ENCODE measurements around the gene DIP2C. TPM values are rescaled to one million over a fixed set of nuclear protein-coding genes. Genes with fewer than 3 reads are reported as not detected.

DIP2C gene
- total RNA-seq, 1 experiment from 2014 or later, result 11.0 TPM

DNA sequence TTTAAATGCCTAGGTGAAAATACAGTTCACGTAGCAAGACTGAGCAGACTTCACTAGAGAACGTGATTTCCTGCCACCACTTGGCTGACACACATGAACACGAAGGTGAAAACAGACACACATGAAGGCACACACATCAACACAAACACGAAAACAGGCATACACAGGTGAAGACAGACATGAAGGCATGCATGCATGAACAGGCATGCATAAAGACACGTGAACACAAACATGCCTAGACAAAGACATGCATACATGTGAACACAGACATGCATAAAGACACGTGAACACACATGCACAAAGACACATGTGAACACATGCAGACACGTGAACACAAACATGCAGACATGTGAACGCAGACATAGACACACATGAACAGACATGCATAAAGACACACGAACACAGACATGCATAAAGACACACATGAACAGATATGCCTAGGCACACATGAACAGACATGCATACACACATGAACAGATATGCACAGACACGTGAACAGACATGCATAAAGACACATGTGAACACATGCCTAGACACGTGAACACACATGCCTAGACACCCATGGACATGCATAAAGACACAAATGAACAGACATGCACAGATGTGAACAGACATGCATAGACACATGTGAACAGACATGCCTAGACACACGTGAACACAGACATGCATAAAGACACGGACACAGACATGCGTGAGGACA lies 311.1 kb downstream of the DIP2C start (continued):
- TF ChIP-seq, protein P1, sequence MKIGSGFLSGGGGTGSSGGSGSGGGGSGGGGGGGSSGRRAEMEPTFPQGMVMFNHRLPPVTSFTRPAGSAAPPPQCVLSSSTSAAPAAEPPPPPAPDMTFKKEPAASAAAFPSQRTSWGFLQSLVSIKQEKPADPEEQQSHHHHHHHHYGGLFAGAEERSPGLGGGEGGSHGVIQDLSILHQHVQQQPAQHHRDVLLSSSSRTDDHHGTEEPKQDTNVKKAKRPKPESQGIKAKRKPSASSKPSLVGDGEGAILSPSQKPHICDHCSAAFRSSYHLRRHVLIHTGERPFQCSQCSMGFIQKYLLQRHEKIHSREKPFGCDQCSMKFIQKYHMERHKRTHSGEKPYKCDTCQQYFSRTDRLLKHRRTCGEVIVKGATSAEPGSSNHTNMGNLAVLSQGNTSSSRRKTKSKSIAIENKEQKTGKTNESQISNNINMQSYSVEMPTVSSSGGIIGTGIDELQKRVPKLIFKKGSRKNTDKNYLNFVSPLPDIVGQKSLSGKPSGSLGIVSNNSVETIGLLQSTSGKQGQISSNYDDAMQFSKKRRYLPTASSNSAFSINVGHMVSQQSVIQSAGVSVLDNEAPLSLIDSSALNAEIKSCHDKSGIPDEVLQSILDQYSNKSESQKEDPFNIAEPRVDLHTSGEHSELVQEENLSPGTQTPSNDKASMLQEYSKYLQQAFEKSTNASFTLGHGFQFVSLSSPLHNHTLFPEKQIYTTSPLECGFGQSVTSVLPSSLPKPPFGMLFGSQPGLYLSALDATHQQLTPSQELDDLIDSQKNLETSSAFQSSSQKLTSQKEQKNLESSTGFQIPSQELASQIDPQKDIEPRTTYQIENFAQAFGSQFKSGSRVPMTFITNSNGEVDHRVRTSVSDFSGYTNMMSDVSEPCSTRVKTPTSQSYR (CRISPR knock-in tag; IDR thresholded peaks at IDR 0.05), result no peak
- TF ChIP-seq, protein P2, sequence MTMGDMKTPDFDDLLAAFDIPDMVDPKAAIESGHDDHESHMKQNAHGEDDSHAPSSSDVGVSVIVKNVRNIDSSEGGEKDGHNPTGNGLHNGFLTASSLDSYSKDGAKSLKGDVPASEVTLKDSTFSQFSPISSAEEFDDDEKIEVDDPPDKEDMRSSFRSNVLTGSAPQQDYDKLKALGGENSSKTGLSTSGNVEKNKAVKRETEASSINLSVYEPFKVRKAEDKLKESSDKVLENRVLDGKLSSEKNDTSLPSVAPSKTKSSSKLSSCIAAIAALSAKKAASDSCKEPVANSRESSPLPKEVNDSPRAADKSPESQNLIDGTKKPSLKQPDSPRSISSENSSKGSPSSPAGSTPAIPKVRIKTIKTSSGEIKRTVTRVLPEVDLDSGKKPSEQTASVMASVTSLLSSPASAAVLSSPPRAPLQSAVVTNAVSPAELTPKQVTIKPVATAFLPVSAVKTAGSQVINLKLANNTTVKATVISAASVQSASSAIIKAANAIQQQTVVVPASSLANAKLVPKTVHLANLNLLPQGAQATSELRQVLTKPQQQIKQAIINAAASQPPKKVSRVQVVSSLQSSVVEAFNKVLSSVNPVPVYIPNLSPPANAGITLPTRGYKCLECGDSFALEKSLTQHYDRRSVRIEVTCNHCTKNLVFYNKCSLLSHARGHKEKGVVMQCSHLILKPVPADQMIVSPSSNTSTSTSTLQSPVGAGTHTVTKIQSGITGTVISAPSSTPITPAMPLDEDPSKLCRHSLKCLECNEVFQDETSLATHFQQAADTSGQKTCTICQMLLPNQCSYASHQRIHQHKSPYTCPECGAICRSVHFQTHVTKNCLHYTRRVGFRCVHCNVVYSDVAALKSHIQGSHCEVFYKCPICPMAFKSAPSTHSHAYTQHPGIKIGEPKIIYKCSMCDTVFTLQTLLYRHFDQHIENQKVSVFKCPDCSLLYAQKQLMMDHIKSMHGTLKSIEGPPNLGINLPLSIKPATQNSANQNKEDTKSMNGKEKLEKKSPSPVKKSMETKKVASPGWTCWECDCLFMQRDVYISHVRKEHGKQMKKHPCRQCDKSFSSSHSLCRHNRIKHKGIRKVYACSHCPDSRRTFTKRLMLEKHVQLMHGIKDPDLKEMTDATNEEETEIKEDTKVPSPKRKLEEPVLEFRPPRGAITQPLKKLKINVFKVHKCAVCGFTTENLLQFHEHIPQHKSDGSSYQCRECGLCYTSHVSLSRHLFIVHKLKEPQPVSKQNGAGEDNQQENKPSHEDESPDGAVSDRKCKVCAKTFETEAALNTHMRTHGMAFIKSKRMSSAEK (CRISPR knock-in tag; IDR thresholded peaks at IDR 0.05; ENCODE audit: borderline replicate concordance), result no peak
- no peak for TF ChIP-seq IRF2 (CRISPR knock-in tag; IDR thresholded peaks at IDR 0.05; ENCODE audit: borderline replicate concordance, low read depth)
- TF ChIP-seq, protein P3, sequence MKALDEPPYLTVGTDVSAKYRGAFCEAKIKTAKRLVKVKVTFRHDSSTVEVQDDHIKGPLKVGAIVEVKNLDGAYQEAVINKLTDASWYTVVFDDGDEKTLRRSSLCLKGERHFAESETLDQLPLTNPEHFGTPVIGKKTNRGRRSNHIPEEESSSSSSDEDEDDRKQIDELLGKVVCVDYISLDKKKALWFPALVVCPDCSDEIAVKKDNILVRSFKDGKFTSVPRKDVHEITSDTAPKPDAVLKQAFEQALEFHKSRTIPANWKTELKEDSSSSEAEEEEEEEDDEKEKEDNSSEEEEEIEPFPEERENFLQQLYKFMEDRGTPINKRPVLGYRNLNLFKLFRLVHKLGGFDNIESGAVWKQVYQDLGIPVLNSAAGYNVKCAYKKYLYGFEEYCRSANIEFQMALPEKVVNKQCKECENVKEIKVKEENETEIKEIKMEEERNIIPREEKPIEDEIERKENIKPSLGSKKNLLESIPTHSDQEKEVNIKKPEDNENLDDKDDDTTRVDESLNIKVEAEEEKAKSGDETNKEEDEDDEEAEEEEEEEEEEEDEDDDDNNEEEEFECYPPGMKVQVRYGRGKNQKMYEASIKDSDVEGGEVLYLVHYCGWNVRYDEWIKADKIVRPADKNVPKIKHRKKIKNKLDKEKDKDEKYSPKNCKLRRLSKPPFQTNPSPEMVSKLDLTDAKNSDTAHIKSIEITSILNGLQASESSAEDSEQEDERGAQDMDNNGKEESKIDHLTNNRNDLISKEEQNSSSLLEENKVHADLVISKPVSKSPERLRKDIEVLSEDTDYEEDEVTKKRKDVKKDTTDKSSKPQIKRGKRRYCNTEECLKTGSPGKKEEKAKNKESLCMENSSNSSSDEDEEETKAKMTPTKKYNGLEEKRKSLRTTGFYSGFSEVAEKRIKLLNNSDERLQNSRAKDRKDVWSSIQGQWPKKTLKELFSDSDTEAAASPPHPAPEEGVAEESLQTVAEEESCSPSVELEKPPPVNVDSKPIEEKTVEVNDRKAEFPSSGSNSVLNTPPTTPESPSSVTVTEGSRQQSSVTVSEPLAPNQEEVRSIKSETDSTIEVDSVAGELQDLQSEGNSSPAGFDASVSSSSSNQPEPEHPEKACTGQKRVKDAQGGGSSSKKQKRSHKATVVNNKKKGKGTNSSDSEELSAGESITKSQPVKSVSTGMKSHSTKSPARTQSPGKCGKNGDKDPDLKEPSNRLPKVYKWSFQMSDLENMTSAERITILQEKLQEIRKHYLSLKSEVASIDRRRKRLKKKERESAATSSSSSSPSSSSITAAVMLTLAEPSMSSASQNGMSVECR (CRISPR knock-in tag; IDR thresholded peaks at IDR 0.05; ENCODE audit: borderline replicate concordance), result no peak
- TF ChIP-seq, protein P4, sequence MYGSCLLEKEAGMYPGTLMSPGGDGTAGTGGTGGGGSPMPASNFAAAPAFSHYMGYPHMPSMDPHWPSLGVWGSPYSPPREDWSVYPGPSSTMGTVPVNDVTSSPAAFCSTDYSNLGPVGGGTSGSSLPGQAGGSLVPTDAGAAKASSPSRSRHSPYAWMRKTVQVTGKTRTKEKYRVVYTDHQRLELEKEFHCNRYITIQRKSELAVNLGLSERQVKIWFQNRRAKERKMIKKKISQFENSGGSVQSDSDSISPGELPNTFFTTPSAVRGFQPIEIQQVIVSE (CRISPR knock-in tag; IDR thresholded peaks at IDR 0.05; ENCODE audit: borderline replicate concordance), result no peak
- TF ChIP-seq FOXJ3 (CRISPR knock-in tag; IDR thresholded peaks at IDR 0.05; ENCODE audit: borderline replicate concordance), result no peak
- TF ChIP-seq, protein P5, sequence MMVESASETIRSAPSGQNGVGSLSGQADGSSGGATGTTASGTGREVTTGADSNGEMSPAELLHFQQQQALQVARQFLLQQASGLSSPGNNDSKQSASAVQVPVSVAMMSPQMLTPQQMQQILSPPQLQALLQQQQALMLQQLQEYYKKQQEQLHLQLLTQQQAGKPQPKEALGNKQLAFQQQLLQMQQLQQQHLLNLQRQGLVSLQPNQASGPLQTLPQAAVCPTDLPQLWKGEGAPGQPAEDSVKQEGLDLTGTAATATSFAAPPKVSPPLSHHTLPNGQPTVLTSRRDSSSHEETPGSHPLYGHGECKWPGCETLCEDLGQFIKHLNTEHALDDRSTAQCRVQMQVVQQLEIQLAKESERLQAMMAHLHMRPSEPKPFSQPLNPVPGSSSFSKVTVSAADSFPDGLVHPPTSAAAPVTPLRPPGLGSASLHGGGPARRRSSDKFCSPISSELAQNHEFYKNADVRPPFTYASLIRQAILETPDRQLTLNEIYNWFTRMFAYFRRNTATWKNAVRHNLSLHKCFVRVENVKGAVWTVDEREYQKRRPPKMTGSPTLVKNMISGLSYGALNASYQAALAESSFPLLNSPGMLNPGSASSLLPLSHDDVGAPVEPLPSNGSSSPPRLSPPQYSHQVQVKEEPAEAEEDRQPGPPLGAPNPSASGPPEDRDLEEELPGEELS (CRISPR knock-in tag; IDR thresholded peaks at IDR 0.05), result no peak
- TF ChIP-seq NFE2L1 (CRISPR knock-in tag; IDR thresholded peaks at IDR 0.05), result no peak
- no peak for TF ChIP-seq RORB (CRISPR knock-in tag; IDR thresholded peaks at IDR 0.05)
- no peak for TF ChIP-seq CBFB (CRISPR knock-in tag; IDR thresholded peaks at IDR 0.05; ENCODE audit: low read depth)
- TF ChIP-seq NR1H2 (CRISPR knock-in tag; IDR thresholded peaks at IDR 0.05), result no peak
- TF ChIP-seq NR3C1 (CRISPR knock-in tag; conservative IDR thresholded peaks at IDR 0.05; ENCODE audit: low read depth), result no peak

All from WTC11 (cell line).